Measurements from ENCODE around the gene TP73. TPM values are rescaled to one million over a fixed set of nuclear protein-coding genes. Genes with fewer than 3 reads are reported as not detected.

Gene TP73
- total RNA-seq, 3 donors from 2014 or later: 0.12 to 0.63 (median 0.51) TPM

- no peak overlapping the region for H3K4me3 ChIP-seq
- intact Hi-C loops (cut with DNase I, micrococcal nuclease): no loop called here
- DNase-seq: peak in 2 of 3 donors; percentile 6 to 43
- no peak for TF ChIP-seq CTCF (IDR thresholded peaks at IDR 0.05)
- no peak for ATAC-seq
- H3K36me3 ChIP-seq (ENCODE audit: low read depth): no peaks in the 10 kb centered on the region
- H3K9me3 ChIP-seq: no peaks in the 10 kb centered on the region
- H3K4me1 ChIP-seq (ENCODE audit: low read depth): no peaks in the 10 kb centered on the region
Observed at GRCh38 chr1:3640121-3640837, 12.0 kb upstream of the TP73 start.

DNA sequence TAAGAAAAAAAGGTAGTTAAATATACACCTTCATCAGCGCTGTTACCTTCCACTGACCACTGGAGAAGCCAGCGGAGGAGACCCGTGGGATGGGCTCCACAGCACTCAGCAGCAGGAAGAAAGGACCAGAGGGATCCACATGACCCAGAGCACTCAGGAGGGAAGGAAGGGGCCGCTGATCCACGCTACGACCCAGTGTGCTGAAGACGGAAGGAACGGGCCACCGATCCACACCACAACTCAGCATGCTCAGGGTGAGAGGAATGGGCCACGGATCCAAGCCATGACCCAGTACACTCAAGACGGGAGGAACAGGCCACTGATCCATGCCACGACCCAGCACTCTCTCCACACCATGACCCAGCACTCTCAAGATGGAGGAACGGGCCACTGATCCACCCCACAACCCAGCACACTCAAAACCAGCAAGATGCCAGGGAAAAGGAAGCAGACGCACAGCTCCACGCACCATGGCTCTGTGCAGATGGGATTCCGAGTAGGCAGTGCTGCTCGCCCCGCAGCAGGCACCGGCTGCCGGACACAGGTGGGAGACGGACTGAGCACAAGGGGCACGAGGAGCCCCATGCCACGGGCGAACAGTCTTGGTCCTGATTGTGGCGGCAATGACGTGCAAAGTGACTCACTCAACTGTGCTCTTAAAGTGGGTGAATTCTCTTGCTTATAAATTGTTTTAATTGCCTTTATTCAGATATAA lies 11.1 kb upstream of the TP73 start:
- H3K36me3 ChIP-seq (ENCODE audit: low read depth): no peaks in the 10 kb centered on the region
- no peak for ATAC-seq
- DNase-seq: peak in 2 of 3 donors; percentile 11 to 31
- no peaks in the 10 kb centered on the region for H3K4me1 ChIP-seq (ENCODE audit: low read depth)
- no peak for TF ChIP-seq CTCF (IDR thresholded peaks at IDR 0.05)
- no peak overlapping the region for H3K4me3 ChIP-seq
- intact Hi-C loops (cut with DNase I, micrococcal nuclease): no loop called here
- no peaks in the 10 kb centered on the region for H3K9me3 ChIP-seq

DNA sequence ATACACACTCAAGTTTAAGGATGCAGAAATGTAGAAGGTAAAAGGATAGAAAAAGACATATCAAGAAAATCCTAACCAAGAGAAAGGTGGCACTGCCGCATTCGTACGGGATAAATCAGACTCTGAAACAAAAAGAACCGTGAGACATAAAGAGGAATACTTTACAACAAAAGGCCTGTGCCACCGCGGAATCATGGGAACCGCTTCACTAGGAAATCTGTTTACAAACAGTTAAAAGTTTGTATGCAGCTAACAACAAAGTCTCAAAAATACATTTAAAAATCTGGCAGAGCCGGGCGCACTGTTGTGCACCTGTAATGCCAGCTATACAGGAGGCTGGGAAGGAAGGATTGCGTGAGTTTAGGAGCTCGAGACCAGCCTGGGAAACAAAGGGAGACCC lies 10.5 kb upstream of the TP73 start:
- Histone ChIP-seq H3K4me1 (ENCODE audit: low read depth) (no peaks in the 10 kb centered on the region), H3K36me3 (ENCODE audit: low read depth) (no peaks in the 10 kb centered on the region), H3K4me3 (no peak overlapping the region), H3K9me3 (no peaks in the 10 kb centered on the region)
- TF ChIP-seq CTCF (IDR thresholded peaks at IDR 0.05): no peak
- DNase-seq (no peak), ATAC-seq (no peak)
- intact Hi-C loops (cut with DNase I, micrococcal nuclease): no loop called here

- no peak for TF ChIP-seq CTCF (IDR thresholded peaks at IDR 0.05)
- no peaks in the 10 kb centered on the region for H3K9me3 ChIP-seq
- H3K4me1 ChIP-seq (ENCODE audit: low read depth): no peaks in the 10 kb centered on the region
- ATAC-seq: no peak
- no peaks in the 10 kb centered on the region for H3K36me3 ChIP-seq (ENCODE audit: low read depth)
- no peak overlapping the region for H3K4me3 ChIP-seq
- intact Hi-C loops (cut with DNase I, micrococcal nuclease): no loop called here
- DNase-seq: peak in 2 of 3 donors; percentile 21 to 31
Observed at GRCh38 chr1:3642919-3643675, 9.2 kb upstream of the TP73 start.

GRCh38 chr1:3644273-3644672 lies 8.0 kb upstream of the TP73 start:
- intact Hi-C loops (cut with DNase I, micrococcal nuclease): no loop called here
- DNase-seq (peak in 1 of 3 donors; percentile 9), ATAC-seq (no peak)
- no peaks in the 10 kb centered on the region for H3K36me3 ChIP-seq (ENCODE audit: low read depth)
- no peak for TF ChIP-seq CTCF (IDR thresholded peaks at IDR 0.05)
- H3K4me1 ChIP-seq (ENCODE audit: low read depth): peaks cover 8% of the 10 kb centered on the region
- H3K4me3 ChIP-seq: no peak overlapping the region
- H3K9me3 ChIP-seq: no peaks in the 10 kb centered on the region
